ENCODE data around the gene FGF14.

DNA sequence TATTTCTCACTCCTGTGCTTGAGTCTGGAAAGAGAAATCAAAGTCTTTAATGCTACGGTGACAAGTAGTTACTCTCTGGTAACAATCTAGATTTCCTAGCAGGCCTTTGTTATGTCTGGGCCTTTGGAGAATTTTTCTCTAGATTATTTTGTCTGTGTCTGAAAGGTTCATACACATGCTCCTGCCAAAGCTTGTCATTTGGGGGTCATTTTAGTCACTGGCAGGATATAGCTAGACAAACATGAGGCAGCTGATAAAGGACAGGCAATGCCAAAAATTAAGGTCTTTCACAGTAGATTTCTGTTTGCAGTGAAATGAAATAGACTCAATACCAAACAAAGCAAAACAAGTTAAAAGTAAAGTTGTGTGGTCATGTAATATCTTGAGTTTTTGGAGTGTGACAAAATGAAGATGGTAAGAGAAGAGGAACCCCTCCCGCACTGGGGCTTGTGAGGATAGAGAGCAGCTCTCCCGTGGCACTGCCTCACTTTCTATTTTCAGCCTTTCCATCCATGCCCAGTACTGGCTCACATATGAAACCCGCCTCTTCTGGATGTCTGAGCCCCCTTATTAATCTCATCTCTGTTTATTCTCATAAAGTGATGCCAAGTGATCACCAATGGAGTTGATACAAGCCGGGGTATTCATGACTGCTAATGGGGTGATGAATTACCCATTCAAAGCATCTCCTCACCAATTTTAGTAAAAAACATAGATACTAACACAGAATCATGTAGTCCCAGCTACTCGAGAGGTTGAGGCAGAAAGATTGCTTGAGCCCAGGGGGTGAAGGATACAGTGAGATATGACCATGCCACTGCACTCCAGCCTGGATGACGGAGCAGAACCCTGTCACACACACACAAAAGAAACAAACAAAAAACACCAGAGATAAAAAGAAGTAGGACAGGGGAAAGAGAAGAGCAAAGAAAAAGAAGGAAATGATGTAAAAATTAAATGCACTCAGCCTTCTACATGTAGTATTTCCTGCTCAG lies 389.3 kb downstream of the FGF14 start:
- no peak for TF ChIP-seq CTCF (IDR thresholded peaks at IDR 0.05)
- TF ChIP-seq EP300 (IDR thresholded peaks at IDR 0.05) = no peak
